SK-N-SH treated with all-trans-retinoic acid at 6 μM for 48 hours (cell line): ENCODE data around the gene ESAM.

Experiments used
- ATAC-seq: fragments of 200-7000 bp; cut with Tn5 transposase; 3 replicates; pipeline ENCODE4 v1.9.1; 2020; ENCODE audit warnings: mild to moderate bottlenecking, moderate library complexity
- ARNTL ChIP-seq: fragments of 450-650 bp; formaldehyde crosslinking; IDR thresholded peaks from 2 replicates; pipeline ENCODE4 v1.5.0; 2020; ENCODE audit warnings: low read depth, mild to moderate bottlenecking, moderate library complexity, borderline replicate concordance
- BACH2 ChIP-seq: fragments of 250-450 bp; sonication (Bioruptor Pico); IDR thresholded peaks from 2 replicates; pipeline ENCODE4 v1.9.0; 2021; ENCODE audit warnings: mild to moderate bottlenecking, borderline replicate concordance
- CSDC2 ChIP-seq: fragments of 250-450 bp; sonication (Bioruptor Pico); IDR thresholded peaks from 2 replicates; pipeline ENCODE4 v1.5.0; 2020; ENCODE audit warnings: mild to moderate bottlenecking, moderate library complexity
- ESRRG ChIP-seq: fragments of 250-450 bp; sonication (Bioruptor Pico); IDR thresholded peaks from 2 replicates; pipeline ENCODE4 v1.6.1; 2021; ENCODE audit warnings: mild to moderate bottlenecking
- GLIS3 ChIP-seq: fragments of 250-450 bp; sonication (Bioruptor Pico); IDR thresholded peaks from 2 replicates; pipeline ENCODE4 v1.5.0; 2020; ENCODE audit warnings: mild to moderate bottlenecking, moderate library complexity
- OSR1 ChIP-seq: fragments of 250-450 bp; sonication (Bioruptor Pico); IDR thresholded peaks from 2 replicates; pipeline ENCODE4 v1.8.0; 2022; ENCODE audit warnings: moderate library complexity, mild to moderate bottlenecking, inconsistent platforms
- PPARA ChIP-seq: fragments of 250-450 bp; sonication (Bioruptor Pico); IDR thresholded peaks from 2 replicates; pipeline ENCODE4 v1.5.0; 2020; ENCODE audit warnings: mild to moderate bottlenecking, borderline replicate concordance
- RARB ChIP-seq: fragments of 250-450 bp; sonication (Bioruptor Pico); IDR thresholded peaks from 2 replicates; pipeline ENCODE4 v1.8.0; 2021; ENCODE audit warnings: mild to moderate bottlenecking, moderate library complexity
- SNAI2 ChIP-seq: fragments of 250-450 bp; sonication (Bioruptor Pico); IDR thresholded peaks from 2 replicates; pipeline ENCODE4 v1.5.0; 2020; ENCODE audit warnings: mild to moderate bottlenecking, moderate library complexity
- ZC3H10 ChIP-seq: fragments of 250-450 bp; sonication (Bioruptor Pico); IDR thresholded peaks from 2 replicates; pipeline ENCODE4 v1.5.1; 2021; ENCODE audit warnings: mild to moderate bottlenecking, moderate library complexity
- ZFP3 ChIP-seq: fragments of 250-450 bp; sonication (Bioruptor Pico); IDR thresholded peaks from 2 replicates; pipeline ENCODE4 v1.5.0; 2020; ENCODE audit warnings: mild to moderate bottlenecking, moderate library complexity
- ZFP30 ChIP-seq: fragments of 450-650 bp; formaldehyde crosslinking; IDR thresholded peaks from 2 replicates; pipeline ENCODE4 v1.5.0; 2022; ENCODE audit warnings: mild to moderate bottlenecking, moderate library complexity
- ZNF70 ChIP-seq: fragments of 450-650 bp; formaldehyde crosslinking; IDR thresholded peaks from 2 replicates; pipeline ENCODE4 v1.5.0; 2020; ENCODE audit warnings: mild to moderate bottlenecking, moderate library complexity
- ZNF8 ChIP-seq: fragments of 450-650 bp; formaldehyde crosslinking; IDR thresholded peaks from 2 replicates; pipeline ENCODE4 v1.5.0; 2020; ENCODE audit warnings: mild to moderate bottlenecking, moderate library complexity
- TF ChIP-seq, protein P1 (sequence below): fragments of 250-450 bp; sonication (Bioruptor Pico); IDR thresholded peaks from 2 replicates; pipeline ENCODE4 v1.8.0; 2020; ENCODE audit warnings: mild to moderate bottlenecking, moderate library complexity, borderline replicate concordance
- TF ChIP-seq, protein P2 (sequence below): fragments of 250-450 bp; sonication (Bioruptor Pico); IDR thresholded peaks from 2 replicates; pipeline ENCODE4 v1.5.0; 2020; ENCODE audit warnings: mild to moderate bottlenecking, moderate library complexity
- TF ChIP-seq, protein P3 (sequence below): fragments of 250-450 bp; sonication (Bioruptor Pico); IDR thresholded peaks from 2 replicates; pipeline ENCODE4 v1.8.0; 2021; ENCODE audit warnings: low read depth, mild to moderate bottlenecking, moderate library complexity, borderline replicate concordance
- TF ChIP-seq, protein P4 (sequence below): fragments of 250-450 bp; sonication (Bioruptor Pico); IDR thresholded peaks from 2 replicates; pipeline ENCODE4 v1.5.1; 2020; ENCODE audit warnings: low read depth, mild to moderate bottlenecking, moderate library complexity
- TF ChIP-seq, protein P5 (sequence below): fragments of 250-450 bp; sonication (Bioruptor Pico); IDR thresholded peaks from 2 replicates; pipeline ENCODE4 v1.5.1; 2021; ENCODE audit warnings: mild to moderate bottlenecking, moderate library complexity

ESAM gene

DNA sequence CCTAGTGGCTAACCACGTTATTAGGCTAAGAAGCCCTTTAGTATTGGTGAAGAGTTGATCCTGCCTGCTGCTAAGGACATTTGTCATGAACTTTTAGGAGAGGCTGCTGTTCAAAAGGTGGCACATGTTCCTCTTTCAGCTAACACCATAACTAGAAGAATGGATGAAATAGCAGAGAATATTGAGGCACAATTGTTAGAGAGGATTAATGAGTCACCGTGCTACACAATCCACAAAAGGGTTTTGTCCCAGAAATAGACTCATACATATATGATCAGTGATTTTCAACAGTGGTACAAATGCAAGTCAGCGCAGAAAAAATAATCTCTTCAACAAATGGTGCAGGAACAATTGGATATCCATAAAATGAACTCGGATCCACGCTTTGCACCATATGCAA is 45.1 kb upstream of the ESAM start:
- TF ChIP-seq RARB (CRISPR knock-in tag) (no peak), CSDC2 (CRISPR knock-in tag) (no peak), ZFP3 (CRISPR knock-in tag) (no peak), PPARA (CRISPR knock-in tag) (no peak), OSR1 (CRISPR knock-in tag) (no peak), BACH2 (CRISPR knock-in tag) (no peak)
- TF ChIP-seq, protein P1, sequence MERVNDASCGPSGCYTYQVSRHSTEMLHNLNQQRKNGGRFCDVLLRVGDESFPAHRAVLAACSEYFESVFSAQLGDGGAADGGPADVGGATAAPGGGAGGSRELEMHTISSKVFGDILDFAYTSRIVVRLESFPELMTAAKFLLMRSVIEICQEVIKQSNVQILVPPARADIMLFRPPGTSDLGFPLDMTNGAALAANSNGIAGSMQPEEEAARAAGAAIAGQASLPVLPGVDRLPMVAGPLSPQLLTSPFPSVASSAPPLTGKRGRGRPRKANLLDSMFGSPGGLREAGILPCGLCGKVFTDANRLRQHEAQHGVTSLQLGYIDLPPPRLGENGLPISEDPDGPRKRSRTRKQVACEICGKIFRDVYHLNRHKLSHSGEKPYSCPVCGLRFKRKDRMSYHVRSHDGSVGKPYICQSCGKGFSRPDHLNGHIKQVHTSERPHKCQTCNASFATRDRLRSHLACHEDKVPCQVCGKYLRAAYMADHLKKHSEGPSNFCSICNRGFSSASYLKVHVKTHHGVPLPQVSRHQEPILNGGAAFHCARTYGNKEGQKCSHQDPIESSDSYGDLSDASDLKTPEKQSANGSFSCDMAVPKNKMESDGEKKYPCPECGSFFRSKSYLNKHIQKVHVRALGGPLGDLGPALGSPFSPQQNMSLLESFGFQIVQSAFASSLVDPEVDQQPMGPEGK = no peak
- TF ChIP-seq, protein P2, sequence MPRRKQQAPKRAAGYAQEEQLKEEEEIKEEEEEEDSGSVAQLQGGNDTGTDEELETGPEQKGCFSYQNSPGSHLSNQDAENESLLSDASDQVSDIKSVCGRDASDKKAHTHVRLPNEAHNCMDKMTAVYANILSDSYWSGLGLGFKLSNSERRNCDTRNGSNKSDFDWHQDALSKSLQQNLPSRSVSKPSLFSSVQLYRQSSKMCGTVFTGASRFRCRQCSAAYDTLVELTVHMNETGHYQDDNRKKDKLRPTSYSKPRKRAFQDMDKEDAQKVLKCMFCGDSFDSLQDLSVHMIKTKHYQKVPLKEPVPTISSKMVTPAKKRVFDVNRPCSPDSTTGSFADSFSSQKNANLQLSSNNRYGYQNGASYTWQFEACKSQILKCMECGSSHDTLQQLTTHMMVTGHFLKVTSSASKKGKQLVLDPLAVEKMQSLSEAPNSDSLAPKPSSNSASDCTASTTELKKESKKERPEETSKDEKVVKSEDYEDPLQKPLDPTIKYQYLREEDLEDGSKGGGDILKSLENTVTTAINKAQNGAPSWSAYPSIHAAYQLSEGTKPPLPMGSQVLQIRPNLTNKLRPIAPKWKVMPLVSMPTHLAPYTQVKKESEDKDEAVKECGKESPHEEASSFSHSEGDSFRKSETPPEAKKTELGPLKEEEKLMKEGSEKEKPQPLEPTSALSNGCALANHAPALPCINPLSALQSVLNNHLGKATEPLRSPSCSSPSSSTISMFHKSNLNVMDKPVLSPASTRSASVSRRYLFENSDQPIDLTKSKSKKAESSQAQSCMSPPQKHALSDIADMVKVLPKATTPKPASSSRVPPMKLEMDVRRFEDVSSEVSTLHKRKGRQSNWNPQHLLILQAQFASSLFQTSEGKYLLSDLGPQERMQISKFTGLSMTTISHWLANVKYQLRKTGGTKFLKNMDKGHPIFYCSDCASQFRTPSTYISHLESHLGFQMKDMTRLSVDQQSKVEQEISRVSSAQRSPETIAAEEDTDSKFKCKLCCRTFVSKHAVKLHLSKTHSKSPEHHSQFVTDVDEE = no peak
- TF ChIP-seq, protein P3, sequence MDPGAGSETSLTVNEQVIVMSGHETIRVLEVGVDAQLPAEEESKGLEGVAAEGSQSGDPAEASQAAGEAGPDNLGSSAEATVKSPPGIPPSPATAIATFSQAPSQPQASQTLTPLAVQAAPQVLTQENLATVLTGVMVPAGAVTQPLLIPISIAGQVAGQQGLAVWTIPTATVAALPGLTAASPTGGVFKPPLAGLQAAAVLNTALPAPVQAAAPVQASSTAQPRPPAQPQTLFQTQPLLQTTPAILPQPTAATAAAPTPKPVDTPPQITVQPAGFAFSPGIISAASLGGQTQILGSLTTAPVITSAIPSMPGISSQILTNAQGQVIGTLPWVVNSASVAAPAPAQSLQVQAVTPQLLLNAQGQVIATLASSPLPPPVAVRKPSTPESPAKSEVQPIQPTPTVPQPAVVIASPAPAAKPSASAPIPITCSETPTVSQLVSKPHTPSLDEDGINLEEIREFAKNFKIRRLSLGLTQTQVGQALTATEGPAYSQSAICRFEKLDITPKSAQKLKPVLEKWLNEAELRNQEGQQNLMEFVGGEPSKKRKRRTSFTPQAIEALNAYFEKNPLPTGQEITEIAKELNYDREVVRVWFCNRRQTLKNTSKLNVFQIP (CRISPR knock-in tag) = no peak
- TF ChIP-seq, protein P4, sequence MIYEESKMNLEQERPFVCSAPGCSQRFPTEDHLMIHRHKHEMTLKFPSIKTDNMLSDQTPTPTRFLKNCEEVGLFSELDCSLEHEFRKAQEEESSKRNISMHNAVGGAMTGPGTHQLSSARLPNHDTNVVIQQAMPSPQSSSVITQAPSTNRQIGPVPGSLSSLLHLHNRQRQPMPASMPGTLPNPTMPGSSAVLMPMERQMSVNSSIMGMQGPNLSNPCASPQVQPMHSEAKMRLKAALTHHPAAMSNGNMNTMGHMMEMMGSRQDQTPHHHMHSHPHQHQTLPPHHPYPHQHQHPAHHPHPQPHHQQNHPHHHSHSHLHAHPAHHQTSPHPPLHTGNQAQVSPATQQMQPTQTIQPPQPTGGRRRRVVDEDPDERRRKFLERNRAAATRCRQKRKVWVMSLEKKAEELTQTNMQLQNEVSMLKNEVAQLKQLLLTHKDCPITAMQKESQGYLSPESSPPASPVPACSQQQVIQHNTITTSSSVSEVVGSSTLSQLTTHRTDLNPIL (CRISPR knock-in tag) = no peak
- ATAC-seq = no peak

DNA sequence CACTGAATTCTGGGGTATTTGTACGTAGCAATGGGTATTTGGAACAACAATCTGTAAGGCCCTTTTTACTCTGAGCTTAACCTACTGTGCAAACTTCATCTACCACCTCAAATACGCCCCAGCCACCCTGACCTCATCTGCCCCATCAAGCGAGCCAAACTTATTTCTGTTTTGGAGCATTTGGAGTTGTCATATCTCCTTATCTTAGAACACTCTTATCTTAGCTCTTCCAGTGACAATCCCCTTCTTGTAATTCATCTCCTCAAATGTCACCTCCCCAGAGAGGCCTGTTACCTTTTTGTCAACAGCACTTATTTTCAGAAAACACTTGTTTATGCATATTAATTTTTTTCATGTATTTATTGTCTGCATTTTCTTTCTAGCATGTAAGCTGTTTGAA is 42.8 kb upstream of the ESAM start:
- TF ChIP-seq, protein P4 (CRISPR knock-in tag) = no peak
- TF ChIP-seq GLIS3 (no peak), ZNF70 (CRISPR knock-in tag) (no peak), ARNTL (no peak), SNAI2 (CRISPR knock-in tag) (no peak), ESRRG (CRISPR knock-in tag) (no peak), PPARA (CRISPR knock-in tag) (no peak), ZFP30 (CRISPR knock-in tag) (no peak), RARB (CRISPR knock-in tag) (no peak), ZFP3 (CRISPR knock-in tag) (no peak), OSR1 (CRISPR knock-in tag) (no peak), ZC3H10 (CRISPR knock-in tag) (no peak), ZNF8 (CRISPR knock-in tag) (no peak)
- TF ChIP-seq, protein P5, sequence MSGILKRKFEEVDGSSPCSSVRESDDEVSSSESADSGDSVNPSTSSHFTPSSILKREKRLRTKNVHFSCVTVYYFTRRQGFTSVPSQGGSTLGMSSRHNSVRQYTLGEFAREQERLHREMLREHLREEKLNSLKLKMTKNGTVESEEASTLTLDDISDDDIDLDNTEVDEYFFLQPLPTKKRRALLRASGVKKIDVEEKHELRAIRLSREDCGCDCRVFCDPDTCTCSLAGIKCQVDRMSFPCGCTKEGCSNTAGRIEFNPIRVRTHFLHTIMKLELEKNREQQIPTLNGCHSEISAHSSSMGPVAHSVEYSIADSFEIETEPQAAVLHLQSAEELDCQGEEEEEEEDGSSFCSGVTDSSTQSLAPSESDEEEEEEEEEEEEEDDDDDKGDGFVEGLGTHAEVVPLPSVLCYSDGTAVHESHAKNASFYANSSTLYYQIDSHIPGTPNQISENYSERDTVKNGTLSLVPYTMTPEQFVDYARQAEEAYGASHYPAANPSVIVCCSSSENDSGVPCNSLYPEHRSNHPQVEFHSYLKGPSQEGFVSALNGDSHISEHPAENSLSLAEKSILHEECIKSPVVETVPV = no peak
- TF ChIP-seq, protein P1 = no peak
- TF ChIP-seq, protein P3 (CRISPR knock-in tag) = no peak
- TF ChIP-seq, protein P2 = no peak
- TF ChIP-seq, all 23 proteins: peak for 0
- ATAC-seq = no peak
